Measurements from ENCODE around the gene XYLT1.

The XYLT1 gene

GRCh38 chr16:17271687-17272086 is 199.1 kb downstream of the XYLT1 start:
- H3K36me3 ChIP-seq, result no peaks in the 10 kb centered on the region
- H3K27me3 ChIP-seq, result no peaks in the 10 kb centered on the region
- H3K4me3 ChIP-seq, result no peak overlapping the region
- H3K4me1 ChIP-seq, result peaks cover 0 to 35% (median 10%) of the 10 kb centered on the region in 4 donors
- peak; percentile 55 to 72 for DNase-seq
- intact Hi-C loops (cut with DNase I; ENCODE audit: low total_unique reads), result no loop called here
- TF ChIP-seq CTCF (IDR thresholded peaks at IDR 0.05), result no peak
- H3K27ac ChIP-seq, result peak overlapping the region; percentile 46 to 70
- H3K9me3 ChIP-seq, result no peaks in the 10 kb centered on the region

GRCh38 chr16:17270683-17271109 is 200.1 kb downstream of the XYLT1 start:
- Histone ChIP-seq H3K9me3 (no peaks in the 10 kb centered on the region), H3K36me3 (no peaks in the 10 kb centered on the region), H3K27ac (peak overlapping the region in 1 of 2 donors; percentile 70), H3K4me1 (peaks cover 0 to 30% (median 10%) of the 10 kb centered on the region in 4 donors), H3K4me3 (no peak overlapping the region), H3K27me3 (no peaks in the 10 kb centered on the region)
- no peak for DNase-seq
- TF ChIP-seq CTCF (IDR thresholded peaks at IDR 0.05), result no peak
- intact Hi-C loops (cut with DNase I; ENCODE audit: low total_unique reads), result no loop called here

- no peak for TF ChIP-seq CTCF (IDR thresholded peaks at IDR 0.05)
- no peak overlapping the region for H3K27ac ChIP-seq
- H3K4me1 ChIP-seq, result peaks cover 0 to 30% (median 10%) of the 10 kb centered on the region in 4 donors
- no peaks in the 10 kb centered on the region for H3K9me3 ChIP-seq
- intact Hi-C loops (cut with DNase I; ENCODE audit: low total_unique reads), result no loop called here
- no peak overlapping the region for H3K4me3 ChIP-seq
- no peaks in the 10 kb centered on the region for H3K36me3 ChIP-seq
- no peak for DNase-seq
- no peaks in the 10 kb centered on the region for H3K27me3 ChIP-seq
Measured at GRCh38 chr16:17270111-17270510, 200.6 kb downstream of the XYLT1 start.

- no peak overlapping the region for H3K27ac ChIP-seq
- intact Hi-C loops (cut with DNase I; ENCODE audit: low total_unique reads), result no loop called here
- no peaks in the 10 kb centered on the region for H3K27me3 ChIP-seq
- DNase-seq, result no peak
- peaks cover 0 to 30% (median 10%) of the 10 kb centered on the region in 4 donors for H3K4me1 ChIP-seq
- no peaks in the 10 kb centered on the region for H3K36me3 ChIP-seq
- H3K4me3 ChIP-seq, result no peak overlapping the region
- no peak for TF ChIP-seq CTCF (IDR thresholded peaks at IDR 0.05)
- no peaks in the 10 kb centered on the region for H3K9me3 ChIP-seq
Measured at GRCh38 chr16:17269439-17269838, 201.3 kb downstream of the XYLT1 start.

- no peaks in the 10 kb centered on the region for H3K27me3 ChIP-seq
- H3K27ac ChIP-seq, result no peak overlapping the region
- intact Hi-C loops (cut with DNase I; ENCODE audit: low total_unique reads), result no loop called here
- H3K36me3 ChIP-seq, result no peaks in the 10 kb centered on the region
- H3K9me3 ChIP-seq, result no peaks in the 10 kb centered on the region
- DNase-seq, result no peak
- H3K4me3 ChIP-seq, result no peak overlapping the region
- TF ChIP-seq CTCF (IDR thresholded peaks at IDR 0.05), result no peak
- peaks cover 0 to 16% (median 9%) of the 10 kb centered on the region in 4 donors for H3K4me1 ChIP-seq
Measured at GRCh38 chr16:17266608-17267313, 204.0 kb downstream of the XYLT1 start.

Measured in tibial artery (tissue), 4 donors.